ENCODE results near the gene PTPMT1.

GRCh38 chr11:47587723-47588326 lies 22.4 kb downstream of the PTPMT1 start:
- no peak for TF ChIP-seq CTCF (IDR thresholded peaks at IDR 0.05)
- no peak for TF ChIP-seq POLR2A (IDR thresholded peaks at IDR 0.05)
